A549 (cell line): ENCODE data around the gene DLG1. TPM values are rescaled to one million over a fixed set of nuclear protein-coding genes. Genes with fewer than 3 reads are reported as not detected.

Source experiments
- ATAC-seq, 2 experiments: fragments of 200-7000 bp in 1 of 2; fragments of >200 bp in 1 of 2; cut with Nextera tagmentation in 1 of 2; cut with Tn5 transposase in 1 of 2; 3 replicates each; pipeline versions ENCODE4 v1.8.0 to v1.9.1; 2018 to 2020; ENCODE audit warnings: mild to moderate bottlenecking in 1 of 2, moderate library complexity in 1 of 2
- CTCF ChIA-PET: fragments of 300-600 bp; sonication (Branson Sonifier 250); formaldehyde crosslinking; extraction: SDS; loops from one replicate; lab custom pipeline; 2021; ENCODE audit warnings: antibody characterized with exemption, inconsistent platforms; lab: Yijun Ruan, JAX
- POLR2A ChIA-PET: fragments of 350-600 bp; formaldehyde crosslinking; extraction: SDS; loops from one replicate; lab custom pipeline; 2021; ENCODE audit warnings: antibody characterized with exemption, inconsistent platforms; lab: Yijun Ruan, JAX
- DNase-seq, 2 experiments: peaks; one replicate each; pipeline versions ENCODE4 v3.0.0 to v3.0.0-alpha.2; 2011 to 2016; ENCODE audit warnings: low read depth in 1 of 2, low spot score in 1 of 2
- FAIRE-seq: peaks from 2 replicates; lab custom pipeline; 2011; peaks lifted over from hg19 to GRCh38; lab: Jason Lieb, UNC
- H3K27ac ChIP-seq, 2 experiments: fragments of >200 bp; sonication (Bioruptor Twin); formaldehyde crosslinking; 3 replicates each; pipeline ENCODE4 v1.5.1; 2016 to 2017
- H3K4me1 ChIP-seq: fragments of >200 bp; sonication (Bioruptor Twin); formaldehyde crosslinking; 3 replicates; pipeline ENCODE4 v1.6.1; 2016
- H3K4me2 ChIP-seq: fragments of >200 bp; sonication (Bioruptor Twin); formaldehyde crosslinking; 3 replicates; pipeline ENCODE4 v1.6.1; 2016
- H3K4me3 ChIP-seq: fragments of >200 bp; sonication (Bioruptor Twin); formaldehyde crosslinking; 3 replicates; pipeline ENCODE4 v1.5.1; 2016
- H3K9me3 ChIP-seq: fragments of >200 bp; sonication (Bioruptor Twin); formaldehyde crosslinking; 3 replicates; pipeline ENCODE4 v1.6.1; 2016
- BCL3 ChIP-seq: fragments of >200 bp; sonication (Bioruptor Twin); formaldehyde crosslinking; IDR thresholded peaks from 3 replicates; pipeline ENCODE4 v1.6.1; 2016
- CEBPB ChIP-seq, 2 experiments: fragments of >200 bp in 1 of 2; sonication (Bioruptor Twin) in 1 of 2; formaldehyde crosslinking in 1 of 2; IDR thresholded peaks; 2 replicates each; pipeline ENCODE4 v1.6.1; 2012 to 2016
- CHD4 ChIP-seq: fragments of 200-600 bp; sonication (generic); IDR thresholded peaks from 2 replicates; pipeline ENCODE4 v1.6.1; 2016; ENCODE audit warnings: antibody characterized with exemption, mild to moderate bottlenecking, borderline replicate concordance
- FOSB ChIP-seq: fragments of 250-450 bp; sonication (Bioruptor Pico); IDR thresholded peaks from 2 replicates; pipeline ENCODE4 v1.5.0; 2020; ENCODE audit warnings: mild to moderate bottlenecking, moderate library complexity
- GATA3 ChIP-seq: IDR thresholded peaks from 2 replicates; pipeline ENCODE4 v1.6.1; 2012; ENCODE audit warnings: borderline replicate concordance
- HOXB5 ChIP-seq: fragments of 250-450 bp; sonication (Bioruptor Pico); IDR thresholded peaks from 2 replicates; pipeline ENCODE4 v1.5.0; 2020; ENCODE audit warnings: mild to moderate bottlenecking, moderate library complexity
- JUNB ChIP-seq: fragments of >200 bp; sonication (Bioruptor Twin); formaldehyde crosslinking; IDR thresholded peaks from 2 replicates; pipeline ENCODE4 v1.6.1; 2016
- KDM1A ChIP-seq: fragments of 200-600 bp; sonication (generic); IDR thresholded peaks from 2 replicates; pipeline ENCODE4 v1.6.1; 2016; ENCODE audit warnings: low read depth, mild to moderate bottlenecking
- MAFK ChIP-seq: fragments of 450-650 bp; IDR thresholded peaks from 2 replicates; pipeline ENCODE4 v1.6.1; 2014; ENCODE audit not compliant: partially characterized antibody
- MAX ChIP-seq: IDR thresholded peaks from 2 replicates; pipeline ENCODE4 v1.6.1; 2012
- RAD21 ChIP-seq, 2 experiments: fragments of >200 bp in 1 of 2; sonication (Bioruptor Twin) in 1 of 2; formaldehyde crosslinking in 1 of 2; IDR thresholded peaks in 1 of 2; conservative IDR thresholded peaks in 1 of 2; 2 replicates in 1 of 2; 3 replicates in 1 of 2; pipeline ENCODE4 v1.6.1; 2012 to 2018; ENCODE audit warnings: inconsistent platforms in 1 of 2
- RFX5 ChIP-seq: fragments of 450-650 bp; IDR thresholded peaks from 2 replicates; pipeline ENCODE4 v1.7.1; 2014; ENCODE audit warnings: antibody characterized with exemption, mild to moderate bottlenecking, moderate library complexity
- SMC3 ChIP-seq: fragments of >200 bp; sonication (Bioruptor Twin); formaldehyde crosslinking; IDR thresholded peaks from 3 replicates; pipeline ENCODE4 v1.6.1; 2018; ENCODE audit warnings: inconsistent platforms
- SREBF2 ChIP-seq: fragments of 450-650 bp; IDR thresholded peaks from 2 replicates; pipeline ENCODE4 v1.6.1; 2014; ENCODE audit warnings: mild to moderate bottlenecking, moderate library complexity
- ZC3H11A ChIP-seq: fragments of 450-650 bp; IDR thresholded peaks from 2 replicates; pipeline ENCODE4 v1.6.1; 2014; ENCODE audit warnings: antibody characterized with exemption, mild to moderate bottlenecking
- WGBS: methylation state at CpG from one replicate; pipeline ENCODE4 v1.1.6; 2017; ENCODE audit errors: missing lambda C conversion rate; 5-methylcytosine and 5-hydroxymethylcytosine counted together
- polyA plus RNA-seq, 4 experiments: library from polyadenylated mRNA; depleted of rRNA in 3 of 4; stranded (reverse); fragments of >200 nt; fragmentation: RNase III in 1 of 4; extraction: RNeasy Plus Mini Kit Qiagen cat#74134 plus additional on column Dnase treatment in 1 of 4; gene quantifications; 2 replicates in 3 of 4; 3 replicates in 1 of 4; pipeline ENCODE4 v1.2.3, GENCODE V29; 2011 to 2017
- TF ChIP-seq, protein P1 (sequence below): IDR thresholded peaks from 2 replicates; pipeline ENCODE4 v1.6.1; 2012; ENCODE audit warnings: low read depth, borderline replicate concordance
- TF ChIP-seq, protein P2 (sequence below): IDR thresholded peaks from 2 replicates; pipeline ENCODE4 v1.6.1; 2012

Gene DLG1
- polyA plus RNA-seq, 2 of the 4 experiments (the other 2 are of a cell fraction) = 27.0 to 33.9 TPM

- FAIRE-seq = no peak
- no peak overlapping the region for H3K4me3 ChIP-seq
- no peak for TF ChIP-seq BCL3
- no peak for TF ChIP-seq CHD4
- no peak for TF ChIP-seq ZC3H11A
- TF ChIP-seq JUNB = no peak
- no peak for TF ChIP-seq RFX5
- TF ChIP-seq CEBPB (IDR thresholded peaks at IDR 0.05) = no peak
- no peak for TF ChIP-seq FOSB
- no peak for TF ChIP-seq SREBF2
- TF ChIP-seq, protein P1, sequence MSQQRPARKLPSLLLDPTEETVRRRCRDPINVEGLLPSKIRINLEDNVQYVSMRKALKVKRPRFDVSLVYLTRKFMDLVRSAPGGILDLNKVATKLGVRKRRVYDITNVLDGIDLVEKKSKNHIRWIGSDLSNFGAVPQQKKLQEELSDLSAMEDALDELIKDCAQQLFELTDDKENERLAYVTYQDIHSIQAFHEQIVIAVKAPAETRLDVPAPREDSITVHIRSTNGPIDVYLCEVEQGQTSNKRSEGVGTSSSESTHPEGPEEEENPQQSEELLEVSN = no peak
- no peak for TF ChIP-seq GATA3
- no peak for TF ChIP-seq KDM1A
- TF ChIP-seq MAFK = no peak
- TF ChIP-seq RAD21 (conservative IDR thresholded peaks at IDR 0.05 in 1 of 2, IDR thresholded peaks at IDR 0.05 in 1 of 2) = no peak
- TF ChIP-seq MAX = no peak
- no peak for TF ChIP-seq HOXB5 (CRISPR knock-in tag)
- TF ChIP-seq, all 56 proteins: peak for 0
- no peak overlapping the region for H3K27ac ChIP-seq
- H3K4me1 ChIP-seq = peaks cover 7% of the 10 kb centered on the region; the same call in 1 of the 3 replicates
- no peak overlapping the region for H3K4me2 ChIP-seq
- DNase-seq (no peak), ATAC-seq (no peak)
- CTCF ChIA-PET = interaction anchor here (1.1 to 2.6 kb wide), 3 partner anchors 11 to 20 kb away, joined by 4 to 15 read pairs (median 4); no protein-coding TSS in a partner anchor
- WGBS = 89% methylated on average over 22 of the region's 27 CpGs
- POLR2A ChIA-PET = interaction anchor here (0.6 kb wide), 1 partner anchor 12 kb away, joined by 3 read pairs; no protein-coding TSS in a partner anchor
- H3K9me3 ChIP-seq = no peaks in the 10 kb centered on the region
These were observed 275.0 kb downstream of the DLG1 start for GRCh38 chr3:197023241-197023997.

DNA sequence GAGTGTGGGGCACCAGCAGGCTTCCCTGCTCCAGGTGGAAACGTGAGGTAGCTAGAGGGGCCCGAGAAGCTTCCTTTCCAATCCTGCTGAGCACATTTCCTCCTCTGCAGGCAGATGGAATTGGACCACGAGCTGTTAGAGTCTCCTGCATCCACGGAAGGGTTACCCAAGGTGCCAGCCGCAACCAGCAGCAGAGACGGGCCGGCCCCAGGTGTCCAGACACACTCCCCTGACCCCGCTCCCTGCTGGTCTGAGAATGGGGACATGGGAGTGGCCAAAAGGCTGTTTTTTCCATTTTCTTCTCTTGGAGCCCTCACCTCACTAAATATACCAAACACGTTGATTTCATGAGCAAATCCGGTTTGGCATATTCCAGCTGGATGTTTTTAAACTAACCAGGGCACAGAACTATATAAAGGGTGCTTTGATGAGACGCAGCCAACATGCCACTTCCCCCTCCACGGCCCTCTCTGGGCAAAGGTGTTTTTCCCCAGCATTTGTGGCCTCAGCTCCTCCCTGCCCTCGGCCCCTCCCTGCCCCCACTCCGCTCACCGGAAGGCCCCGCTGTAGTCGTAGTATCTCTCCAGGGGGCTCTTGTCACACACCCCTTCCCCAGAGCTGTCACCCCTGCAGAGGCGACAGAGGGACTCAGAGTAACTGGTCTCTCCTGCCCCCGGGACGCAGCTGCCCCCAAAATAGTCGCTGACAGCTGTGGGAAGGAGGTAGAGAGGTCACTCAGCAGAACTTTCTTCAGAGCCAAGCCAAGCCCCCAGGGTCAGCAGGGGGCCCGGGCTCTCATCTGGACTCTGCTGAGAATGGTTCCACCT, 275.8 kb downstream of the DLG1 start:
- WGBS = 89% methylated on average over 18 of the region's 22 CpGs
- TF ChIP-seq MAFK = no peak
- TF ChIP-seq, protein P2, sequence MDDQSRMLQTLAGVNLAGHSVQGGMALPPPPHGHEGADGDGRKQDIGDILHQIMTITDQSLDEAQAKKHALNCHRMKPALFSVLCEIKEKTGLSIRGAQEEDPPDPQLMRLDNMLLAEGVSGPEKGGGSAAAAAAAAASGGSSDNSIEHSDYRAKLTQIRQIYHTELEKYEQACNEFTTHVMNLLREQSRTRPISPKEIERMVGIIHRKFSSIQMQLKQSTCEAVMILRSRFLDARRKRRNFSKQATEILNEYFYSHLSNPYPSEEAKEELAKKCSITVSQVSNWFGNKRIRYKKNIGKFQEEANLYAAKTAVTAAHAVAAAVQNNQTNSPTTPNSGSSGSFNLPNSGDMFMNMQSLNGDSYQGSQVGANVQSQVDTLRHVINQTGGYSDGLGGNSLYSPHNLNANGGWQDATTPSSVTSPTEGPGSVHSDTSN = no peak
- no peak for TF ChIP-seq SMC3
- ChIA-PET POLR2A (no interaction called here), CTCF (interaction anchor here (1.1 to 2.6 kb wide), 4 partner anchors 8 to 20 kb away, joined by 4 to 15 read pairs (median 8); partner anchors contain the start of gene MELTF)
- no peak overlapping the region for H3K4me3 ChIP-seq
- DNase-seq (no peak), ATAC-seq (no peak), FAIRE-seq (no peak)
- no peak overlapping the region for H3K4me2 ChIP-seq
- H3K9me3 ChIP-seq = no peaks in the 10 kb centered on the region
- H3K27ac ChIP-seq = no peak overlapping the region
- H3K4me1 ChIP-seq = no peaks in the 10 kb centered on the region; the same call in 2 of the 3 replicates
